Adrenal gland (tissue), 5 donors: ENCODE data around the gene SLC35A4.

Experiments used
- POLR2A ChIP-seq, 2 donors: fragments of 450-650 bp; IDR thresholded peaks; one replicate each; pipeline ENCODE4 v1.6.1; 2017; ENCODE audit warnings: antibody characterized with exemption in 2 of 2, mild to moderate bottlenecking in 2 of 2, moderate library complexity in 1 of 2
- TF ChIP-seq, protein P1 (sequence below), 6 experiments: fragments of 450-650 bp in 4 of 6; fragments of 200-600 bp in 2 of 6; sonication (generic) in 1 of 6; IDR thresholded peaks; 1 replicate in 5 of 6; 2 replicates in 1 of 6; pipeline versions ENCODE4 v1.5.1 to v1.8.0; 2016 to 2021; ENCODE audit warnings: antibody characterized with exemption in 6 of 6, mild to moderate bottlenecking in 2 of 6, moderate library complexity in 1 of 6
- donor health status: DM: no; HTN: no; CAD: no.

DNA sequence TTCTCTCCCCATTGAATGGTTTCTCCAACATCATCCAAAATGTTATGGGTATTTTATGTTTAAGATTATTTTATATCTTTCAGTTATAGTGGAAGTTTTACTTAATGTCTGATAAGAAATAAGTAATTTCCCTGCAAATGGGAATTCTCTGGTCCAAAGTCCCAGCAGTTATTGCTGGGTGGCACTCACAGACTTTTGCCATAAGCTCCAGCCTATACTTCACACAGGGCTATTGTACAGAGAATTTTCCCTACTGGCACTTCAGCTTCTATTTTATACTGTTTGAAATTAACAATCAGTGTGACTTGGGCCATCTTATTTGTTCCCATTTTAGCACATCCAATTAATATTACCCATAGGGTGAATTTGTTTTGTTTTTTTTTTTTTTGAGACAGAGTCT is 35.5 kb downstream of the SLC35A4 start:
- TF ChIP-seq, protein P1, sequence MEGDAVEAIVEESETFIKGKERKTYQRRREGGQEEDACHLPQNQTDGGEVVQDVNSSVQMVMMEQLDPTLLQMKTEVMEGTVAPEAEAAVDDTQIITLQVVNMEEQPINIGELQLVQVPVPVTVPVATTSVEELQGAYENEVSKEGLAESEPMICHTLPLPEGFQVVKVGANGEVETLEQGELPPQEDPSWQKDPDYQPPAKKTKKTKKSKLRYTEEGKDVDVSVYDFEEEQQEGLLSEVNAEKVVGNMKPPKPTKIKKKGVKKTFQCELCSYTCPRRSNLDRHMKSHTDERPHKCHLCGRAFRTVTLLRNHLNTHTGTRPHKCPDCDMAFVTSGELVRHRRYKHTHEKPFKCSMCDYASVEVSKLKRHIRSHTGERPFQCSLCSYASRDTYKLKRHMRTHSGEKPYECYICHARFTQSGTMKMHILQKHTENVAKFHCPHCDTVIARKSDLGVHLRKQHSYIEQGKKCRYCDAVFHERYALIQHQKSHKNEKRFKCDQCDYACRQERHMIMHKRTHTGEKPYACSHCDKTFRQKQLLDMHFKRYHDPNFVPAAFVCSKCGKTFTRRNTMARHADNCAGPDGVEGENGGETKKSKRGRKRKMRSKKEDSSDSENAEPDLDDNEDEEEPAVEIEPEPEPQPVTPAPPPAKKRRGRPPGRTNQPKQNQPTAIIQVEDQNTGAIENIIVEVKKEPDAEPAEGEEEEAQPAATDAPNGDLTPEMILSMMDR (IDR thresholded peaks at IDR 0.05): no peak
- no peak for TF ChIP-seq POLR2A (IDR thresholded peaks at IDR 0.05)
